ENCODE measurements around the gene CDK9.

DNA sequence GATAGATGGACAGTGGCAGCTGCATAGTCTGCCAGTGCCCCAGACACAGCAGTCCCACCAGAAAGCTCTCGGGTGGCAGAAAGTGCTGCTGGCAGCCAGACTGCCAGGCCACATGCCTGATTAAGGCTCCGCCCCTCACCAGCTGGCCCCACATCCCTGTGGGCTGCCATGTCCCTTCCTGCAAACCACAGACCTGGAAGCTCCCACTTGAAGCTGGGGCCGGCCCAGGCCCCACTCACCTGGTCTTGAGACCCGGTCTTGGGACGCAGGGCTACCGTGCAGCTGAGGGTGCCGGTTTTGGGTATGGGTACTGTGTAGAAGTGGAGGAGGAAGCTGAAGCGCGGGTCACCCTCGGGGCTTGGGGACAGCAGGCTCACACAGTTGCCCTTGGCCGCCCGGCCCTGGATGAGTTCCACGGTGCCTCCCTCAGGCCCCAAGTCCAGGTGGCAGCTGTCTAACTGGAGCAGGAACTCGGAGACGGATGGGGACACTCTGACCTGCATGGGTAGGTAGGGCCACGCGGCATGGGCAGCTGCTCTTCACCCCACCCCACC is 32.1 kb downstream of the CDK9 start:
- TF ChIP-seq, protein P1, sequence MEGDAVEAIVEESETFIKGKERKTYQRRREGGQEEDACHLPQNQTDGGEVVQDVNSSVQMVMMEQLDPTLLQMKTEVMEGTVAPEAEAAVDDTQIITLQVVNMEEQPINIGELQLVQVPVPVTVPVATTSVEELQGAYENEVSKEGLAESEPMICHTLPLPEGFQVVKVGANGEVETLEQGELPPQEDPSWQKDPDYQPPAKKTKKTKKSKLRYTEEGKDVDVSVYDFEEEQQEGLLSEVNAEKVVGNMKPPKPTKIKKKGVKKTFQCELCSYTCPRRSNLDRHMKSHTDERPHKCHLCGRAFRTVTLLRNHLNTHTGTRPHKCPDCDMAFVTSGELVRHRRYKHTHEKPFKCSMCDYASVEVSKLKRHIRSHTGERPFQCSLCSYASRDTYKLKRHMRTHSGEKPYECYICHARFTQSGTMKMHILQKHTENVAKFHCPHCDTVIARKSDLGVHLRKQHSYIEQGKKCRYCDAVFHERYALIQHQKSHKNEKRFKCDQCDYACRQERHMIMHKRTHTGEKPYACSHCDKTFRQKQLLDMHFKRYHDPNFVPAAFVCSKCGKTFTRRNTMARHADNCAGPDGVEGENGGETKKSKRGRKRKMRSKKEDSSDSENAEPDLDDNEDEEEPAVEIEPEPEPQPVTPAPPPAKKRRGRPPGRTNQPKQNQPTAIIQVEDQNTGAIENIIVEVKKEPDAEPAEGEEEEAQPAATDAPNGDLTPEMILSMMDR (IDR thresholded peaks at IDR 0.05): no peak
- no peak for TF ChIP-seq POLR2A (IDR thresholded peaks at IDR 0.05)
